GM19468 (cell line): ENCODE measurements around the gene VPS4A.
"Not testable (repeated sequence)": the region's sequence is repeated elsewhere in the genome, so short reads cannot be mapped to it uniquely, and the experiment has no call there.

ENCODE experiments used
- ATAC-seq: cut with Tn5 transposase; IDR thresholded peaks from one replicate; pipeline ENCODE4 v1.9.1; 2021; ENCODE audit warnings: mild to moderate bottlenecking, moderate library complexity, moderate number of reproducible peaks; ENCODE audit not compliant: unreplicated experiment; ENCODE audit errors: extremely low read depth

The VPS4A gene

DNA sequence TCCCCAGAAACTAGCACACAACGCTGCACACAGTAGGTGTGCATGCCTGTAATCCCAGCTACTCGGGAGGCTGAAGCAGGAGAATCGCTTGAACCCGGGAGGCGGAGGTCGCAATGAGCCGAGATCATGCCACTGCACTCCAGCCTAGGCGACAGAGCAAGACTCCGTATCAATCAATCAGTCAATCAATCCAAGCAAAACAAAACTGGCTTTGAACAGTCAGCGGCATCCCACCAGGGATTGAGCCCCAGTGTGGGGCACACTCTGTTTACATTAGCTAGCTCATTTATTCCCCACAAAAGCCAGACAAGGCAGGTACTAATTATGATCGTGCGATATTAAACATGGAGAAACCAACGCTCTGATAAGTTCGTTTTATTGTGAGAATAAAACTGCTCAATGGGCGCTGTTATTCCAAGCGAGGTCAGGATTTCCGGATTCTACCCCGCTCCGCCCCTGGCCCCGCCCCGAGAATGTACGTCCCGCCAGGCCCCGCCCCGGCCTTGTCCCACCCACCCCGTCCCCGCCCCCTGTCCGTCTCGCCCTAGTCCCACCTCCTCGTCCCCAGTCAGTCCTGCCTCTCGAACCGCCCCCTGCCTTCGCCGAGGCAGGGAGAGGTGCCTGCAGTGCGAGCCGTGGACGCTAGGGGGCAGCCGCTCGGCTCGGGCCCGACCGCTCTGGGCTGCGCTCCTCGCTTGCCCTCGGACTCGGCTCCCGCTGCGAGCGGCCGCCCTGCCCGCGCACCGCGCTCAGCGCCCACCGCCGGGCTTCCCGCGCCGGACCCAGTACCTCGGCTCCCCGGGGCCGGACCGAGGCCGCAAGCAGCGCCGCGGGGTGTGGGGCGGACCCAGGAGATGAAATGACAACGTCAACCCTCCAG, at the start of gene VPS4A:
VPS4A (plus strand) TSS at position 698 of the 880 bp plus-strand sequence; CDS start at position 860, 162 bp downstream.
- peak; percentile 70 for ATAC-seq

- no peak for ATAC-seq
Observed at GRCh38 chr16:69266334-69267063, 44.7 kb upstream of the VPS4A start.

DNA sequence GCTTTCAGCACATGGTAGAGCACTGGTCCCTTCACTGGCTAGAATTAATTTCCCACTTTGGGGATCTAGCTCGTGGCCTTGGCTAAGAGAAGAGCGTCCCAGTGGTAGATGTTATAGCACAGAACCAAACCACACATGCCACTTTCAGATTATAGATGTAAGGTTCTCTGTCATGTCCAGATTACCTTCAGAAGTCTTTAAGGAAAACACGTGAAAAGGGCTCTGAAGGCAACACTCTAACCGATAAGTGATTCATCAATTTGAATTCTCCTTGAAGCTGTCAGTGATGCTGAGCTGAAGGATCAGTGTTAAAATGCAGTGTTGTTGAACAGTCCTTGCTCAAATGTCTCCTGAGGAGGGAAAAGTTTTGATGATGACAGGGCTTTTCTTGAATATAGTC, 43.5 kb upstream of the VPS4A start:
- no peak for ATAC-seq

DNA sequence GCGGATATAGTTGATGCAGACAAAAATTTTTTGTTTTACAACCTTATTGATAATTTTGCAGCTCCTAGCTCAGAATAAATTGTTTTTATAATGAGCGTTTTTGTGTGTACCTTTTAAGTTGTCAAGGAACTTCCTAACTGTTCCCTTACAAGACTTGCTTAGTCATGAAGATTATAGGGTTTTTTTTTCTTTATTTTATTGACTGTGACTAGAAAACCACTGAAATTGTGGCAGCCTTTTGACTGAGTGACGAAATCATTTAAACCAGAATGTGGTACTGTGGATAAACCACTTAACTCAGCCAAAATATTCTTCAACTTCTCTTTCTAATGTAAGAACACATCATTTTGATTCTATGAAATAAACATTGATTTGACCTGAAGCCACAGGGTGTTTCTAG, 40.8 kb upstream of the VPS4A start:
- no peak for ATAC-seq

- ATAC-seq: no peak
Observed at GRCh38 chr16:69270831-69271230, 40.3 kb upstream of the VPS4A start.

- no peak for ATAC-seq
Observed at GRCh38 chr16:69273009-69273408, 38.1 kb upstream of the VPS4A start.

DNA sequence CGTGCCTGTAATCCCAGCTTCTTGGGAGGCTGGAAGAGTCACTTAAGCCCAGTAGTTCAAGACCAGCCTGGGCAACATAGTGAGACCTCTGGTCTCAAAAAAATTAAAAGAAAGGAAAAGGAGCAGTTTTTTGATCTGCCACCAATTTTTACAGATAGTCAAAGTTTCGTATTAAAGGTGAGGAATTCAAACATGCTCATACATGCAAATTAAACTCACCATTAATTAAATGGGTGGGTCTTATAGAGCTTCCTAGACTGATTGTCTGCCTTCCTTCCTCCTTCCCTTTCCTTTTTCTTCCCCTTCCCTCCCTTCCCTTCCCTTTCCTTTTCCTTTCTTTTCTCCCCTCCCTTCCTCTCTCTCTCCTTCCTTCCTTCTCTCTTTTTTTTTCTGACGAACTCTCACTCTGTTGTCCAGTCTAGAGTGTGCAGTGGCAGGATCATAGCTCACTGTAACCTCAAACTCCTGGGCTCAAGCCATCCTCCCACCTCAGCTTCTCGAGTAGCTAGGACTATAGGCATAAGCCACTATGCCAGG, 36.4 kb upstream of the VPS4A start:
- no peak for ATAC-seq

- no peak for ATAC-seq
Observed at GRCh38 chr16:69276148-69277115, 34.7 kb upstream of the VPS4A start.

DNA sequence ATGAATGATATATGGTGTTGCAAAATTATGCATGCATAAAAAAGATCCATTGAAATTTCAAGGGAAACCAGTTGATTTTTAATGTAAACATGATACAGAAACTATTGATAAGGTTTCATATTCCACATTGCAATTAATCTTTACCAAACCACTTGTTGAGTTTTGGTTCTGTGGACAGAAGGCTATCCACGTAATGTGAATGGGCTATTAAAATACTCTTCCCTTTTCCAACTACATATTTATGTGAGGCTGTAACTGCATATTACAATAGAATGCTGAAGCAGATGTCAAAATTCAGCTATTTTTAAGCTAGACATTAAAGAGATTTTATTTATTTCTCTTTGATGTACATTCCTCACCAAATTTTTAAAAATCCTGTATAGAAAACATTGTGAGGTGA, 33.7 kb upstream of the VPS4A start:
- no peak for ATAC-seq

GRCh38 chr16:69283851-69284250, 27.3 kb upstream of the VPS4A start:
- no peak for ATAC-seq

DNA sequence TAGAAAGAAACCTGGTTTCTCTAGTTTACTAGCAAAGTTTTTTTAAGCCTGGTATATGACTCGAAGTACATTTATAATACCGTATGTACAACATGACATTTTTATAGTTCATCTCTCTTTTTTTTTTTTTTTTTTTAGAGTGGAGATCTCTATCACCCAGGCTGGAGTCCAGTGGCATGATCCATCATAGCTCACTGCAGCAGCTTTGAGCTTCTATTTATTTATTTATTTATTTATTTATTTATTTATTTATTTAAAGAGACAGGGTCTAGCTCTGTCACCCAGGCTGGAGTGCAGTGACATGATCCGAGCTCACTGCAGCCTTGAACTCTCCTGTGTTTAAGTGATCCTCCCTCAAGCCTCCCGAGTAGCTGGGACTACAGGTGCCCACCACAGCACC, 25.9 kb upstream of the VPS4A start:
- ATAC-seq: no peak

GRCh38 chr16:69286941-69287713, 24.0 kb upstream of the VPS4A start:
- ATAC-seq: no peak

DNA sequence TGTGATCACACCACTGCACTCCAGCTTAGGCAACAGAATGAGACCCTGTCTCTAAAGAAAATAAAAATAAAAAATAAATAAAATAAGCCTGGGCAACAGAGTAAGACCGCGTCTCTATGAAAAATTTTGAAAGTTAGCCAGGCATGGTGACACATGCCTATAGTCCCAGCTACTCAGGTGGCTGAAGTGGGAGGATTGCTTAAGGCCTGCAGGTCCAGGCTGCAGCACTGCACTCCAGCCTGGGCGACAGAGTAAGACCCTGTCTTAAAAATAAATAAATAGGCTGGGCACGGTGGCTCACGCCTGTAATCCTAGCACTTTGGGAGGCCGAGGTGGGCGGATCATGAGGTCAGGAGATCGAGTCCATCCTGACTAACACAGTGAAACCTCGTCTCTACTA, 19.5 kb upstream of the VPS4A start:
- not testable (repeated sequence) for ATAC-seq

DNA sequence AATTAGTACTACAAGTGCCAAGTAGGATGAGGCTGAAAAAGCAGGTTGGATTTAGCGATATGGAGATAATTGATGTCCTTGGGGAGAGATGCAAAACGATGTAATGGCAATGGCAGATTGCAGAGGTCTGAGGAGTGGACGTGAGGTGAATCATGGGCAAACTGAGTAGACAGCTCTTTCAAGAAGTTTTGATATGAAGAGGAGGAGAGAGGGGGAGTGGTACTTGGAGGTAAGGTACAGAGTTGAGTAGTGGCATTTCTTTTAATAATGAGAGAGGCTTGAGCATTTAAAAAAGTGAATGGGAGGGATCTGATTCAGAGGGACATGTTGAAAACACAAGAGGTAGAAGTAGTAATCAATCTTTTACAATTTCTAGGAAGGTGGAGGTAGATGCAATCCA, 17.7 kb upstream of the VPS4A start:
- no peak for ATAC-seq

DNA sequence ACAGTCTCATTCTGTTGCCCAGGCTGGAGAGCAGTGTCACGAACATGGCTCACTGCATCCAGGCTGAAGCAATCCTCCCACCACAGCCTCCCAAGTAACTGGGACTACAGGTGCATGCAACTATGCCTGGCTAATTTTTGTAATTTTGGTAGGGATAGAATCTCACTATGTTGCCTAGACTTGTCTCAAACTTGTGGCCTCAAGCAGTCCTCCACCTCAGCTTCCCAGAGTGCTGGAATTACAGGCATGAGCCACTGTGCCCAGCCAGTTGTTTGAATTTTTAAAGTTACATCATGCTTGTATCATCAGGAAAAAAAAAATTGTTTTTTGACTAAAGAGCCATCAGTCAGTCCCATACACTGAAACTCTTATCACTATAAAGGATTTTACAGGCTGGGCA, 17.1 kb upstream of the VPS4A start:
- ATAC-seq: no peak

DNA sequence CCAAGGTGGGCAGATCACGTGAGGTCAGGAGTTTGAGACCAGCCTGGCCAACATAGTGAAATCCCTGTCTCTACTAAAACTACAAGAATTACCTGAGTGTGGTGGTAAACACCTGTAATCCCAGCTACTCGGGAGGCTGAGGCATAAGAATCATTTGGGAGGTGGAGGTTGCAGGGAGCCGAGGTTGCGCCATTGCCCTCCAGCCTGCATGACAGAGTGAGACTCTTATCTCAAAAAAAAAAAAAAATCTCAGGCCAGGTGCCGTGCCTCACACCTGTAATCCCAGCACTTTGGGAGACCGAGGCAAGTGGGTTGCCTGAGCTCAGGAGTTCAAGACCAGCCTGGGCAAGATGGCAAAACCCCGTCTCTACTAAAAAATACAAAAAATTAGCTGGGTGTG, 14.4 kb upstream of the VPS4A start:
- not testable (repeated sequence) for ATAC-seq

DNA sequence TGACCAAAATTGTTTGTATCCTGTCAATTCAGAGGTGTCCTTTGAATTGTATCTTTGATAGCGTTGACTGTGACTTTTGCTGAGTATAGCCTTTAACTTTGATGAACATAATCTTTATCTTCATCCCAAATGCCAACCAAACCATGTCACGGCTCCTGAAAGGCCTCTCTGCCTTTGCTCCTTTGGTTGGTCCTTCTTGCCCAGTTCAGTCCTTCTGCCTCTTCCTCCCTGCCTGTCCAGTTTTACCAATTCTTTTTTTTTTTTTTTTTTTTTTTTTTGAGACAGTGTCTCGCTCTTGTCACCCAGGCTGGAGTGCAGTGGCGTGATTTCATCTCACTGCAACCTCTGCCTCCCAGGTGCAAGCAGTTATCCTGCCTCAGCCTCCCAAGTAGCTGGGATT, 12.9 kb upstream of the VPS4A start:
- no peak for ATAC-seq

GRCh38 chr16:69301187-69301586, 10.0 kb upstream of the VPS4A start:
- no peak for ATAC-seq

- no peak for ATAC-seq
Observed at GRCh38 chr16:69301861-69302260, 9.3 kb upstream of the VPS4A start.
